SK-N-SH treated with all-trans-retinoic acid at 6 μM for 48 hours (cell line): ENCODE measurements around the gene EIF3B.
A peak's percentile ranks its signal among the peaks of the same experiment; 100 is the strongest.
"Not testable (repeated sequence)": the region's sequence is repeated elsewhere in the genome, so short reads cannot be mapped to it uniquely, and the experiment has no call there.

Source experiments
- ATAC-seq: fragments of 200-7000 bp; cut with Tn5 transposase; 3 replicates; pipeline ENCODE4 v1.9.1; 2020; ENCODE audit warnings: mild to moderate bottlenecking, moderate library complexity
- ARNTL ChIP-seq: fragments of 450-650 bp; formaldehyde crosslinking; IDR thresholded peaks from 2 replicates; pipeline ENCODE4 v1.5.0; 2020; ENCODE audit warnings: low read depth, mild to moderate bottlenecking, moderate library complexity, borderline replicate concordance
- BACH2 ChIP-seq: fragments of 250-450 bp; sonication (Bioruptor Pico); IDR thresholded peaks from 2 replicates; pipeline ENCODE4 v1.9.0; 2021; ENCODE audit warnings: mild to moderate bottlenecking, borderline replicate concordance
- CREB5 ChIP-seq: fragments of 250-450 bp; sonication (Bioruptor Pico); IDR thresholded peaks from 2 replicates; pipeline ENCODE4 v1.5.1; 2020; ENCODE audit warnings: low read depth, mild to moderate bottlenecking, moderate library complexity
- CSDC2 ChIP-seq: fragments of 250-450 bp; sonication (Bioruptor Pico); IDR thresholded peaks from 2 replicates; pipeline ENCODE4 v1.5.0; 2020; ENCODE audit warnings: mild to moderate bottlenecking, moderate library complexity
- CSRNP3 ChIP-seq: fragments of 250-450 bp; sonication (Bioruptor Pico); IDR thresholded peaks from 2 replicates; pipeline ENCODE4 v1.5.1; 2021; ENCODE audit warnings: mild to moderate bottlenecking, moderate library complexity
- ESRRG ChIP-seq: fragments of 250-450 bp; sonication (Bioruptor Pico); IDR thresholded peaks from 2 replicates; pipeline ENCODE4 v1.6.1; 2021; ENCODE audit warnings: mild to moderate bottlenecking
- GLIS3 ChIP-seq: fragments of 250-450 bp; sonication (Bioruptor Pico); IDR thresholded peaks from 2 replicates; pipeline ENCODE4 v1.5.0; 2020; ENCODE audit warnings: mild to moderate bottlenecking, moderate library complexity
- ISL1 ChIP-seq: fragments of 250-450 bp; sonication (Bioruptor Pico); IDR thresholded peaks from 2 replicates; pipeline ENCODE4 v2.1.2; 2022; ENCODE audit warnings: mild to moderate bottlenecking, moderate library complexity
- OSR1 ChIP-seq: fragments of 250-450 bp; sonication (Bioruptor Pico); IDR thresholded peaks from 2 replicates; pipeline ENCODE4 v1.8.0; 2022; ENCODE audit warnings: moderate library complexity, mild to moderate bottlenecking, inconsistent platforms
- POU6F1 ChIP-seq: fragments of 250-450 bp; sonication (Bioruptor Pico); IDR thresholded peaks from 2 replicates; pipeline ENCODE4 v1.8.0; 2021; ENCODE audit warnings: low read depth, mild to moderate bottlenecking, moderate library complexity, borderline replicate concordance
- PPARA ChIP-seq: fragments of 250-450 bp; sonication (Bioruptor Pico); IDR thresholded peaks from 2 replicates; pipeline ENCODE4 v1.5.0; 2020; ENCODE audit warnings: mild to moderate bottlenecking, borderline replicate concordance
- RARB ChIP-seq: fragments of 250-450 bp; sonication (Bioruptor Pico); IDR thresholded peaks from 2 replicates; pipeline ENCODE4 v1.8.0; 2021; ENCODE audit warnings: mild to moderate bottlenecking, moderate library complexity
- SNAI2 ChIP-seq: fragments of 250-450 bp; sonication (Bioruptor Pico); IDR thresholded peaks from 2 replicates; pipeline ENCODE4 v1.5.0; 2020; ENCODE audit warnings: mild to moderate bottlenecking, moderate library complexity
- TCF4 ChIP-seq: fragments of 250-450 bp; sonication (Bioruptor Pico); IDR thresholded peaks from 2 replicates; pipeline ENCODE4 v1.8.0; 2021; ENCODE audit warnings: mild to moderate bottlenecking, moderate library complexity, borderline replicate concordance
- TOX ChIP-seq: fragments of 250-450 bp; sonication (Bioruptor Pico); IDR thresholded peaks from 2 replicates; pipeline ENCODE4 v1.8.0; 2021; ENCODE audit warnings: mild to moderate bottlenecking, moderate library complexity, borderline replicate concordance
- TSHZ2 ChIP-seq: fragments of 250-450 bp; sonication (Bioruptor Pico); IDR thresholded peaks from 2 replicates; pipeline ENCODE4 v1.5.0; 2020; ENCODE audit warnings: mild to moderate bottlenecking, moderate library complexity
- ZC3H10 ChIP-seq: fragments of 250-450 bp; sonication (Bioruptor Pico); IDR thresholded peaks from 2 replicates; pipeline ENCODE4 v1.5.1; 2021; ENCODE audit warnings: mild to moderate bottlenecking, moderate library complexity
- ZFP3 ChIP-seq: fragments of 250-450 bp; sonication (Bioruptor Pico); IDR thresholded peaks from 2 replicates; pipeline ENCODE4 v1.5.0; 2020; ENCODE audit warnings: mild to moderate bottlenecking, moderate library complexity
- ZFP30 ChIP-seq: fragments of 450-650 bp; formaldehyde crosslinking; IDR thresholded peaks from 2 replicates; pipeline ENCODE4 v1.5.0; 2022; ENCODE audit warnings: mild to moderate bottlenecking, moderate library complexity
- ZNF565 ChIP-seq: fragments of 450-650 bp; formaldehyde crosslinking; conservative IDR thresholded peaks from 2 replicates; pipeline ENCODE4 v1.5.0; 2020; ENCODE audit warnings: low read depth, mild to moderate bottlenecking, moderate library complexity
- ZNF70 ChIP-seq: fragments of 450-650 bp; formaldehyde crosslinking; IDR thresholded peaks from 2 replicates; pipeline ENCODE4 v1.5.0; 2020; ENCODE audit warnings: mild to moderate bottlenecking, moderate library complexity

Gene EIF3B

GRCh38 chr7:2354186-2354938 lies at the start of gene EIF3B:
EIF3B (plus strand) TSS chr7:2354827; CDS start chr7:2354922, 95 bp downstream.
- peak; percentile 91 for ATAC-seq
- TF ChIP-seq POU6F1 (CRISPR knock-in tag) (no peak), ZFP30 (CRISPR knock-in tag) (no peak), TSHZ2 (CRISPR knock-in tag) (peak; percentile 77; the same call in 1 of the 2 replicates), CREB5 (CRISPR knock-in tag) (no peak), GLIS3 (CRISPR knock-in tag) (no peak), CSRNP3 (CRISPR knock-in tag) (no peak), RARB (CRISPR knock-in tag) (no peak), ZFP3 (0 out of 2 replicates have a peak, but pooled peaks have one; percentile 27), ZC3H10 (CRISPR knock-in tag) (no peak)

GRCh38 chr7:2305258-2305657 lies 49.4 kb upstream of the EIF3B start:
- not testable (repeated sequence) for ATAC-seq

GRCh38 chr7:2306688-2307087 lies 47.9 kb upstream of the EIF3B start:
- no peak for TF ChIP-seq ARNTL
- TF ChIP-seq TOX (CRISPR knock-in tag), result no peak
- no peak for TF ChIP-seq ZNF70 (CRISPR knock-in tag)
- no peak for TF ChIP-seq CREB5 (CRISPR knock-in tag)
- no peak for TF ChIP-seq BACH2 (CRISPR knock-in tag)
- TF ChIP-seq ZC3H10 (CRISPR knock-in tag), result no peak
- no peak for TF ChIP-seq ZNF565 (CRISPR knock-in tag)
- no peak for TF ChIP-seq CSRNP3 (CRISPR knock-in tag)
- no peak for TF ChIP-seq CSDC2 (CRISPR knock-in tag)
- TF ChIP-seq TCF4 (CRISPR knock-in tag), result no peak
- TF ChIP-seq, all 23 proteins: peak for 0
- ATAC-seq, result no peak

GRCh38 chr7:2307690-2308107 lies 46.9 kb upstream of the EIF3B start:
- no peak for ATAC-seq
- TF ChIP-seq POU6F1 (CRISPR knock-in tag) (no peak), ARNTL (no peak), OSR1 (CRISPR knock-in tag) (no peak), TCF4 (CRISPR knock-in tag) (no peak), ISL1 (CRISPR knock-in tag) (no peak), ZC3H10 (CRISPR knock-in tag) (no peak), PPARA (no peak), SNAI2 (CRISPR knock-in tag) (no peak), ESRRG (CRISPR knock-in tag) (no peak), CREB5 (CRISPR knock-in tag) (no peak)
